Type B pancreatic cell (in vitro differentiated cells): ENCODE results near the gene KIF13A. TPM values are rescaled to one million over a fixed set of nuclear protein-coding genes. Genes with fewer than 3 reads are reported as not detected.

ENCODE experiments used
- DNase-seq: peaks from one replicate; pipeline ENCODE4 v3.0.0; 2021; ENCODE audit warnings: mixed read lengths; ENCODE audit not compliant: unreplicated experiment; ENCODE audit errors: extremely low spot score
- H3K27ac Mint-ChIP-seq: 2 replicates; pipeline ENCODE4 v1.8.0; 2021; ENCODE audit warnings: mild to moderate bottlenecking, mixed read lengths
- H3K27me3 Mint-ChIP-seq: 2 replicates; pipeline ENCODE4 v1.8.0; 2021; ENCODE audit warnings: mixed read lengths
- H3K36me3 Mint-ChIP-seq: 2 replicates; pipeline ENCODE4 v1.8.0; 2021; ENCODE audit warnings: mixed read lengths
- H3K4me1 Mint-ChIP-seq: one replicate; pipeline ENCODE4 v1.8.0; 2021; ENCODE audit warnings: mixed read lengths; ENCODE audit not compliant: unreplicated experiment
- H3K4me3 Mint-ChIP-seq: 2 replicates; pipeline ENCODE4 v1.8.0; 2021; ENCODE audit warnings: mild to moderate bottlenecking, mixed read lengths
- H3K9me3 Mint-ChIP-seq: 2 replicates; pipeline ENCODE4 v1.8.0; 2021; ENCODE audit warnings: mixed read lengths
- total RNA-seq: library from RNA; stranded (reverse); gene quantifications from 2 replicates; pipeline ENCODE4 v1.2.1, GENCODE V29; 2021; ENCODE audit warnings: low replicate concordance
- TF ChIP-seq, protein P1 (sequence below): fragments of 200-600 bp; sonication (generic); conservative IDR thresholded peaks from 2 replicates; pipeline ENCODE4 v1.5.0; 2021; ENCODE audit warnings: antibody characterized with exemption, mild to moderate bottlenecking

KIF13A gene
- total RNA-seq, 1 donor from 2014 or later, result 36.9 TPM

DNA sequence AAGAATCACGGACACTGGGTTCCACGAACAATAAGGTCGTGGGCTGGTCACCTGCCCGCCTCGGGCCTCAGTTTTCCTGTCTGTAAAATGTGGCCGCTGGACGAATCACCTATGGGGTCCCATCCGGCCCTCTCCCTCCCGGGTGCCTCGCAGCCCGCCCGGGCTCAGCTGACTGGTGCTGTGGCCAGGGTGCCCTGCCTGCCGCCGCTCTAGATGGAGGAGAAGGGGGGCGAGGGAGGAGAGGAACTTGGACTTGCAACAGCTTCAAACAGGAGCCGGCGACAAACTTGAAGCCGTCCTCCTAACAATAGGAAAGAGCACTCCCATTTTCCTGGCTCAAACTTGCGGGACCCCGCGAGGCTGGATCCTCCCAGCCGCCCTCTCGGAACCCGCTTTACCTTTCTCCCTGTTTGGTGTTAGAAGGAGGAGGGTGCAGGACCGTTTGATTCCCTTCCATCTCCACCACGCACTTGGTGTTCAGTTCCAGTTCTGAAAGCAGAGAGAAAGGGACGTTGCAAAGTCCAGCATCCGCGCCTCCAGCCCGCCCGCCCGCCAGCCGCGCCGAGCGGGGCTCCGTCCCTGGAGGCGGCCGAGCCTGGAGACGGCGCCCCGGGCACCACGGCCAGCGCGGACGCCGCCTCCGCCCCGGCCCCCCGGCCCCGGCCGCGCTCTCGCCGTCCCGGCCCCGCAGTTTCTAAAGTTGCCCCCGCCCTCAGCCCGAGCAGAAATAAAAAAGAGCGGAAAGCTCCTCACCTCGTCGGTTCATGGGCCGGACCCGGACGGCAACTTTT, 584 bp downstream of the KIF13A start:
- peaks cover 9% of the 10 kb centered on the region for H3K36me3 Mint-ChIP-seq
- H3K27ac Mint-ChIP-seq, result peak overlapping the region; percentile 82
- no peak for DNase-seq
- H3K4me3 Mint-ChIP-seq, result peak overlapping the region; percentile 93
- no peaks in the 10 kb centered on the region for H3K27me3 Mint-ChIP-seq
- TF ChIP-seq, protein P1, sequence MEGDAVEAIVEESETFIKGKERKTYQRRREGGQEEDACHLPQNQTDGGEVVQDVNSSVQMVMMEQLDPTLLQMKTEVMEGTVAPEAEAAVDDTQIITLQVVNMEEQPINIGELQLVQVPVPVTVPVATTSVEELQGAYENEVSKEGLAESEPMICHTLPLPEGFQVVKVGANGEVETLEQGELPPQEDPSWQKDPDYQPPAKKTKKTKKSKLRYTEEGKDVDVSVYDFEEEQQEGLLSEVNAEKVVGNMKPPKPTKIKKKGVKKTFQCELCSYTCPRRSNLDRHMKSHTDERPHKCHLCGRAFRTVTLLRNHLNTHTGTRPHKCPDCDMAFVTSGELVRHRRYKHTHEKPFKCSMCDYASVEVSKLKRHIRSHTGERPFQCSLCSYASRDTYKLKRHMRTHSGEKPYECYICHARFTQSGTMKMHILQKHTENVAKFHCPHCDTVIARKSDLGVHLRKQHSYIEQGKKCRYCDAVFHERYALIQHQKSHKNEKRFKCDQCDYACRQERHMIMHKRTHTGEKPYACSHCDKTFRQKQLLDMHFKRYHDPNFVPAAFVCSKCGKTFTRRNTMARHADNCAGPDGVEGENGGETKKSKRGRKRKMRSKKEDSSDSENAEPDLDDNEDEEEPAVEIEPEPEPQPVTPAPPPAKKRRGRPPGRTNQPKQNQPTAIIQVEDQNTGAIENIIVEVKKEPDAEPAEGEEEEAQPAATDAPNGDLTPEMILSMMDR, result no peak
- H3K9me3 Mint-ChIP-seq, result no peaks in the 10 kb centered on the region
- peaks cover 34% of the 10 kb centered on the region for H3K4me1 Mint-ChIP-seq

DNA sequence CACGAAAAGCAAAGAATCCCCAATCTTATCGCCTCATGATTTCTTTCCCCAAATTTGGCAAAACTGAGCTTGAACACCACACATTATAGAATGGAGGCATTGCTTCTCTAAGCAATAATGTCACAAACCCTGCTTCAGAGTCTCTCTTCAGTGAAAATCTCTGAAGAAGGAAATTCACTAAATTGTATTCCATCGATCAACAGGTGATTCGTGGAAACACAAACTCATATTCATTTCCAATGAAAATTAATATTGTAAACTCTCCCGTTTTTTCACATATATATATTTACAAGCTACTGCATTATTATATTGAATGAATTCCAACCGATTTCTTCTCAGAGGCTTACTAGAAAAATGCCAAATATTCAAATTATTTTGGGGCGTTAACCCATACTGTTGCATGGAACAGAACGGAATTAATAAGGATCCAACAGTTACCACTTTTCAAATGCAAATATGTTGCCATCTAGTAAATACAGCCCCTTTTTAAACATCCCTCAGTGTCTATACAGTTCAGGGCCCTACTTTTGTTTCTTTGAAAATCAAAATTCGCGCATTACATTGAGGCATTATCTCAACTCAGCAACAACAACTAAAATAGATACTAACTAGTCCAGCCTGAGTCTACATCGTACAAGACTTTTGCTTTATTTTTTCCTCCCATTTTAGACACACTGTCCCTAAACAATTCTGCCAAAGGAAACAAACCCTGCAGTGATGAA, 1.3 kb downstream of the KIF13A start:
- peak overlapping the region; percentile 93 for H3K4me3 Mint-ChIP-seq
- H3K36me3 Mint-ChIP-seq, result peaks cover 12% of the 10 kb centered on the region
- TF ChIP-seq, protein P1, result no peak
- H3K4me1 Mint-ChIP-seq, result peaks cover 34% of the 10 kb centered on the region
- no peaks in the 10 kb centered on the region for H3K9me3 Mint-ChIP-seq
- no peaks in the 10 kb centered on the region for H3K27me3 Mint-ChIP-seq
- no peak for DNase-seq
- peak overlapping the region; percentile 15 for H3K27ac Mint-ChIP-seq

DNA sequence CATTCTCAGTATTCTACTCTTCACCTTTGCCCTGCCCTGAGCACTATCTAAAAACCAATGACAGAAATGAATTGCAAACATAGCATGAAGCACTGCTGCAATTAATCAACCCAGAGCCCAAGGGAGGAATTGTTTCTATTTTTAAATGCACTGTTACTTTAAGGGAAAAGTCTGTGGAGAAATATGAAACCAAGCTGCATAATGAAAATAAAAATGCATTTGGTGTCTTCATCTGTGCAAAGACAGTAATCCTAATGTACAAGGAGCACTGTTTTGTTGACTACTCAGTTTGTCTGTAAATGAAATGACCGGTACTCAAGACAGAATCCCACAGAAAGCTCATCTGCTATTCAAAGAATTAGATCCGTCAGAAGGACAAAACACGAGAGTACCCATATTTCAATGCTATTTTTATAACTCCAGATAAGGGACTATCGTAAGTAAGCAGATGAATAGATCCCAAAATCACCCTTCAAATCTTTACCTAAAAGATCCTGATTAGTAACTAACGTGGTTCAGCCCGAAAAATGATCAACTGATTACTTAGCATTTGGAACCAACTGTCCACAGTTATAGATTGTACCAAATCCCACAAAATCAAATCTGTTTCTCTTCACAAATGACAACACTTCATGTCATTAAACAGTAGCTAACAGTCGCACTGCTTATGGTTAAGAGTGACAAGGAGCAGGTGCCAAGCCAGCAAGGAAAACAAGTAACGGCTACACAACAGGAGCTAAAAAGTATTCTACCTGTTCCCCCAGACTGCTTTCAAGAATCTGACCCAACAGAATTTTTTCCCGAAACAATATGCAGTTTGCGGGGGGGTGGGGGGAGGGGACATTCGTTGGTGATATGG, 2.4 kb downstream of the KIF13A start:
- Mint-ChIP-seq H3K27ac (peak overlapping the region; percentile 53), H3K4me1 (peaks cover 38% of the 10 kb centered on the region), H3K27me3 (no peaks in the 10 kb centered on the region), H3K4me3 (peak overlapping the region; percentile 93), H3K36me3 (peaks cover 15% of the 10 kb centered on the region), H3K9me3 (no peaks in the 10 kb centered on the region)
- DNase-seq, result no peak
- TF ChIP-seq, protein P1, result no peak

DNA sequence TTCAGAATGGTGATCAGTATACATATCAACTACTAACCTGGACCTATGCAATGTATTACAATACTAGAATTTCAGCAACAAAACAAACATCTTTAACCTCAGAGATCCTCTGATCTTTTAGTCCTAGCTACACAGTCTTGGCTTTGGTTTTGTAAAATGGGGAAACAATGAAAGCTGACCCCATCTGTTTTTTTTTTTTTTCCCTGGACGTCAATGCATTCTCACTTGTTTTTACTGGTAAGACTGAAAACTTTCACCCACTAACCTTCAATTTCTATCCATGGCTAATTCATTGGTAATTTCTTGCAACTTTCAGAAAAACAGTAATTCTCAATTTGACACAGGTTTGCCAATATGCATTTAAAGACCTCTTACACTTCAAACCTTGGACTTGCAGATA, 3.0 kb downstream of the KIF13A start:
- Mint-ChIP-seq H3K4me1 (peaks cover 38% of the 10 kb centered on the region), H3K36me3 (peaks cover 15% of the 10 kb centered on the region), H3K27me3 (no peaks in the 10 kb centered on the region), H3K9me3 (no peaks in the 10 kb centered on the region), H3K4me3 (peak overlapping the region; percentile 93), H3K27ac (peak overlapping the region; percentile 25)
- no peak for DNase-seq
- TF ChIP-seq, protein P1, result no peak

DNA sequence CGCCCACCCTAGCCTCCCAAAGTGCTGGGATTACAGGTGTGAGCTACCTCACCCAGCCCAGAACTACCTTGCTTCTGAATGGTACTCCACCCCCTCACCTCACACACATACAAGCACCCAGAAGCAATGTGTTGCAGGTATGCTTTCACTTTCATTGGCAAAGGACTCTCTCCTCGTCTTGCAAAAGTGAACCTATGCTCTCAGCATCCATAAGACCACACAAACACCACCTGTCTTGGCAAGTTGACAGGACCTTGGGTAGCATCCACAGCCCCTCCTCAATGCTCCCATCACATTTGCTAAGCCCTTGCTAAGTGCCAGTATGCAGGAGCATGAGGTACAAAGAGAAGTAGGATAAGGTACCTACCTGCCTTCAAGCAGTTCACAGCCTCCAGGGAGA, 3.7 kb downstream of the KIF13A start:
- H3K4me3 Mint-ChIP-seq, result peak overlapping the region; percentile 46
- no peaks in the 10 kb centered on the region for H3K9me3 Mint-ChIP-seq
- no peak overlapping the region for H3K27ac Mint-ChIP-seq
- DNase-seq, result no peak
- TF ChIP-seq, protein P1, result no peak
- H3K4me1 Mint-ChIP-seq, result peaks cover 38% of the 10 kb centered on the region
- peaks cover 15% of the 10 kb centered on the region for H3K36me3 Mint-ChIP-seq
- H3K27me3 Mint-ChIP-seq, result no peaks in the 10 kb centered on the region
